IPS-18c (cell line): ENCODE measurements around the gene OR8G1.

Experiments
- H3K4me3 ChIP-seq: 2 replicates; pipeline ENCODE4 v1.7.0; 2013; ENCODE audit warnings: low read depth, mild to moderate bottlenecking, low read length, moderate library complexity; ENCODE audit not compliant: insufficient read depth
- H3K9me3 ChIP-seq: one replicate; pipeline ENCODE4 v1.6.1; 2013; ENCODE audit warnings: mild to moderate bottlenecking, low read length, moderate library complexity; ENCODE audit not compliant: control insufficient read depth, insufficient read depth

Gene OR8G1

GRCh38 chr11:124301548-124301947 lies 60.7 kb downstream of the OR8G1 start:
- Histone ChIP-seq H3K4me3 (no peak overlapping the region), H3K9me3 (no peaks in the 10 kb centered on the region)

GRCh38 chr11:124302347-124303125 lies 61.6 kb downstream of the OR8G1 start:
- H3K9me3 ChIP-seq, result no peaks in the 10 kb centered on the region
- no peak overlapping the region for H3K4me3 ChIP-seq
